Measurements from ENCODE around the gene ADRM1.

Gene ADRM1

GRCh38 chr20:62326959-62327725, 24.3 kb downstream of the ADRM1 start:
- no peak for DNase-seq

DNA sequence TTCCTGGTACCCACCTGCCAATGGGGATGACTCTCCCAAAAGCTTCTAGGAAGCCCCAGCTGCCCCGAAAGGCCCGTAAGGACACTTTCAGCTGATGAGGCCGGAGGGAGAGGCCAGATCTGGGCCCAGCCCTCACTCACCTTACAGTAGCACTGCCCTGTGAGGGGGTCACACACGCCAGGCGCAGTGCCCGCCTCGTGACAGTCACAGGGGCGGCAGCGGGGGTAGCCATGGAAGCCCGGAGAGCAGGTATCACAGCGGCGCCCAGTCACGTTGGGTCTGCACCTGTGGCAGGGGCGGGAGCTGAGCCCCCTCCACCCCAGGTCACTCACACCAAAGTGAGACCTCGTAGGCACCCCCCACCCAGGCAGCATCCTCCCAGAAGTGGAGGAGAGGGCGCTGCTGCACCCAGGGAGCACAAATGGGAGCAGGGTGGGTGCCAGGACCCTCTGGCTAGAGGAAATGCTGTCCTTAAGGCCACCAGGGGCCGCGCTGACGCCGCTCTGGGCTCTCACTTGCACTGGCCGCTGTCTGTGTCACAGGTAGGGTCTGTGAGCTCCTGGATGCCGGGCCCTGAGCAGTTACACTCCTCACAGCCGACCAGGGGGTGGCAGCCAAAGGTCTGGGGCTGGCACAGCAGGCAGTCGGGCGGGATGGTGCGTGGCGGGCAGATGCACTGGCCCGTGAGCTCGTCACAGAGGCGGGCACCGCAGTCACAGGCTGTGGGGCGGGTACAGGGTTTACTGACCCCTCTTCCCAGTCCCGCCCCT, 25.1 kb downstream of the ADRM1 start:
- DNase-seq, result no peak

- no peak for DNase-seq
Observed at GRCh38 chr20:62328684-62329388, 26.0 kb downstream of the ADRM1 start.

DNA sequence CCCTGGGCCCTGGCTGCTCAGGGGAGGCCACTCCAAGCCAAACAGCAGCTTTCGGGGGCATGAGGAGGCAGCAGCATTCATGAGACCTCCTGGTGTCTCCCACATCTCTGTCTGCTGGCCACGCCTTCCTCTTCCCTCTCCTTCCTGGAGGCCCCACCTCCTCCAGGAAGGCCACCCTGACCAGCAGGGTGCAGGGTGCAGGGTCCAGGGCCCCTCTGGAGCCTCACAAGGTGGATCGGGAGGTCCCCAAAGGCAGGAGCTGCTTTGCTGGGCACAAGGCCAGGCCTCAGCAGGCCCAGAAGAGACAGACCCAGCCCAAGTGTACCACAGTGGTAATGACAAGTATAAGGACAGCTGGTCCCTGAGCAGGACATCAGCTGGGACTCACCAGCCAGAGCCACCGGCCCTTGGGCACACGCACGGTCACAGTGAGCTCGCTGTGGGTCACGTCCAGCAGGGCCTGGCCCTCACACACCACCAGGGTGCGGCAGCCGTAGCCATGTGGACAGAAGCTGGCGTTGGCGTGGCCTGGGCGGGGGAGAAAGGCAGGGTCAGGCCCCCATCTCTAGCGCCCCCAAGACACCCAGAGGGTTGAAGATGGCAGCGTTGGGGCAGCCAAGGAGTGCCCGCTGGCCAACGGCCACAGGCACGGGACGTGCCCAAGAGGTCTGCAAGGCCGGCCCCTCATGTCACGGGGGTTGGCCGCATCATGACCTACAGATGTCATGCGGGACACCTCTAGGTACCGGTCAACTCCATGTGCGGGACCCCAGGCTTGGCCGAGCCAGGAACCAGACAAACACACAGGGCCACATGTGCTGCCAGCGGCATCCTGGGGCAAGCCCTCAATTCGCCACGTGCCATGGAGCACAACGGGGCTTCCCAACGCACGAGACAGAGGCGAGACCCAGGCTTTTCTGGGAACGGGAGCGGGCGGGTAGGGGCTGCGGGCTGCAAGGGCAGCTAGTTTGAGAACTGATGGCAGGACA, 26.9 kb downstream of the ADRM1 start:
- no peak for DNase-seq

DNA sequence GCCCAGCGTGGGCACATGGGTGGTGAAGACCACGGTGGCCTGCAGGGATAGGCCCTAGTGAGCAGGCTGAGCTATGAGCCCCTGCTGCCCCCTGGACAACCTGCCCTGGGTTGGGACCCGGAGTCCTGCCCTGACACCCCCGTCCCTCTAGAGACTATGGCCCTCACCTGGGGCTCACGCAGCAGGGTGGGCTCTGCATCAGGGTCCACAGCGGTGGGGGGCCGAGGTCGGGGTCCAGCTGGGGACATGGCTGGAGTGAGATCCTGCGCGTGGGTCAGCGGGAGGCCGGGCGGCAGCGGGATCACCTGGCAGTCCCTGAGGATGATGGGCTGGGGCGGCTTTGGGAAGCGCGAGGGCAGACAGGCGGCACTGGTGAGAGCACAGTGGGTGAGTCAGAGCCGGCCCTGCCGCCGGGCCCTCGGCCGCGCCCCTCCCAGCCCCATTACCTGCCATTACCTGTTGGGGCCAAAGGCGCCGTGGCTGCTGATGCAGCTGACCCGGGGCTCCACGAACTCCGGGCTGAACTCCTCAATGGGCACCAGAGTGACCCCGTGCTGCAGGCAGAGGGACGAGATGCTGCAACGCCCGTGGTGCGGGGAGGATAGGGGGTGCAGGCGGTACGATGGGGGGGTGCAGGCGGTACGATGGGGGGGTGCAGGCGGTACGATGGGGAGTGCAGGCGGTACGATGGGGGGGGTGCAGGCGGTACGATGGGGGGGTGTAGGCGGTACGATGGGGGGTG, 27.9 kb downstream of the ADRM1 start:
- no peak for DNase-seq

DNA sequence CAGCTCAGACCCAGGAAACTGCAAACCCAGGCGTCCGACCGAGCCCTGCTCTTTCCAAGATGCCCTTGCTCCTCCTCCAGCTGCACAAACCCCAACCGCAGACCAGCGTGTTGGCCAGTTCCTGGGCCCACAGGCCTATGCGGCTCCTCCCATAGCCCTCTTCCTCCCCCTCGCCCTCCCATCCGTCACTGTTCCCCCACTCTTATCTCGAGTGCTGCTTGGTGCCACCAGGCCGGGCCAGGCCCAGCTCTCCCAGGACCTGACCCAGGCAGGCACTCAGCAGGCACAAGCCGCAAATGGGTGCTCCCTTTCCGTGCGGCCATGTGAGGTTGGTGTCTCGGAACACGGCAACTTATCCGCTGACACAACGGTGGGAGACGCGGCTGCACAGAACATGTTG, 28.6 kb downstream of the ADRM1 start:
- DNase-seq, result no peak

- no peak for DNase-seq
Observed at GRCh38 chr20:62332421-62332820, 29.6 kb downstream of the ADRM1 start.

- DNase-seq, result no peak
Observed at GRCh38 chr20:62332989-62333819, 30.4 kb downstream of the ADRM1 start.

DNA sequence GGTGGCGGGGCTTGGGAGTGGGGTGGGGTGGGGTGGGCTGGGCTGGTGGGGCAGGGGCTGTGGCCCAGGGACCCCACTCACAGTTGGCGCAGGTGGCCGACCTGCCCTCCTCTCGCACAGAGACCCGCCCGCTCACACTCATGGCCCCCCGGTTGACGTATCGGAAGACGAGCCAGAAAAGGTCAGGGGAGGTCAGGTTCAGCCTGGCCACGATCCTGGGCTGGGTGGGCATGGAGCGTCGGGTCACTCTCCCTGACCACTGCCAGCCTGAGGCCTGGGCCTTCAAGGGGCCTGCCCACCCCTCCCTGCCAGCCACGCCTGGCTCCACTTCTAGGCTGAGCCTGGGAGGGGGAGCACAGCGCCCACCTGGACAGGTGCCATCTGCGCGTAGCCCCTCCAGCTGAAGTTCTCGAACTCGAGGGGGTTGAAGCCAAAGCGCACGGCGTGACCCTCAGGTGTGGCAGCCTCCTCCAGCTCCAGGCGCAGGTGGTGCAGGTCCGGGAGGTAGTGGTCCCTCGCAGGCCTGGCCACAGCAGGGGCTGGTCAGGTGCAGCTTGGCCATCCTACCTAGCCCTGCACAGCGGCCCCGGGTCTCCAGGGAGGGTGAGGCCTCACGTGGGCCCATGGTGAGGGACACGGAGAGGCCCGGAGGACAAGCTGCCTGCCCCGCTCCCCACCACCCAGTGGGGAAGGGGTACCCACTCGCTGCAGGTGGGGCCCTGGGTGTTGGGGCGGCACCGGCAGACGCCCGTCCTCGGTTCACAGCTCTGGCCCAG, 31.2 kb downstream of the ADRM1 start:
- no peak for DNase-seq

DNA sequence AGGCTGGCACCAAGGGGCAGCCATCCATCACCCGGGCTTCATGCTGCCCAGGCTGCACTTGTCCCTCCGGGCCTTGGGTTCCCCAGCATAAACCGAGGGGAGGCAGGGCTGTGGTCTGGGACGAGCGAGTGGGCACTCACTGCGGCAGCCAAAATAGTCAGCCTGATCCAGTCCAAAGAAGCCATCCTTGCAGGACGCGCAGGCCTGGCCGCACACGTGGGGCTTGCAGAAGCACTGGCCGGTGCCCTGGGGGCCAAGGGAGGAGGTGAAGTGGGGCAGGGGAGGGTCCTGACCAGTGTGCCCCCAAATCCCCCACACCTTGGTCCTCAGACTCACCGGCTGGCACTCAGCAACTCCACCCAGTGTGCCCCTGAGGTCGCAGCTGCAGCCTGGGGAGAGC, 32.1 kb downstream of the ADRM1 start:
- no peak for DNase-seq

- no peak for DNase-seq
Observed at GRCh38 chr20:62335532-62335931, 32.7 kb downstream of the ADRM1 start.

GRCh38 chr20:62336329-62336728, 33.5 kb downstream of the ADRM1 start:
- no peak for DNase-seq

GRCh38 chr20:62336775-62337557, 34.2 kb downstream of the ADRM1 start:
- no peak for DNase-seq

DNA sequence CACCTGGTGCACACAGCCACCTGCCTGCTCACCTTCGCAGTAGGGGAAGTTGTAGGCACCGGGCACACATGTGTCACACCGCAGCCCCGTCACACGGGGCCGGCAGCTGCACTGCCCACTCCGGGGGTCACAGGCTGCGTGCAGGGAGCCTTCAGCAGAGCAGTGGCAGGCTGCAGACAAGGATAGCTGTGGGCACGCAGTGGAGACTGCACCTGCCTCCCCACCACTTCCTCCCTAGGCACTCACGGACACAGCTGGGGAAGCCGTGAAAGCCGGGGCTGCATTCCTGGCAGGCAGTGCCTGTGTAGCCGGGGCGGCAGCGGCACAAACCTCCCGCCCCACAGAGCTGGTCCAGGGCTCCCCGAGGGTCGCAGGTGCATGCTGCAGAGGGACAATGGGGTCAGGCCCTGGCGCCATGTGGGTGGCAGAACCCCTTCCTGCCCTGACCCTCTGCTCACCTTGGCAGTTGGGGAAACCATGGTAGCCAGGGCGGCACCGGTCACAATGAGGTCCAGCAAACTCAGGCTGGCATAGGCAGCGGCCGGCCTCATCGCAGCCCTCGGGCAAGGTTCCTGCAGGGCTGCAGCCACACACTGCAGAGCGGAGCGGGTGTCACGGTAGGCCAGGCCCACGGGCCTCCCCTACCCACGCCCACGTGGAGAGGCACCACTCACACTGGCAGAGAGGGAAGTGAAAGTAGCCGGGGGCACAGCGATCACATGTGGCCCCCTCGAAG, 34.9 kb downstream of the ADRM1 start:
- peak; percentile 47 for DNase-seq

- DNase-seq, result no peak
Observed at GRCh38 chr20:62338294-62338620, 35.5 kb downstream of the ADRM1 start.

GRCh38 chr20:62339647-62340062, 36.9 kb downstream of the ADRM1 start:
- DNase-seq, result peak; percentile 36

DNA sequence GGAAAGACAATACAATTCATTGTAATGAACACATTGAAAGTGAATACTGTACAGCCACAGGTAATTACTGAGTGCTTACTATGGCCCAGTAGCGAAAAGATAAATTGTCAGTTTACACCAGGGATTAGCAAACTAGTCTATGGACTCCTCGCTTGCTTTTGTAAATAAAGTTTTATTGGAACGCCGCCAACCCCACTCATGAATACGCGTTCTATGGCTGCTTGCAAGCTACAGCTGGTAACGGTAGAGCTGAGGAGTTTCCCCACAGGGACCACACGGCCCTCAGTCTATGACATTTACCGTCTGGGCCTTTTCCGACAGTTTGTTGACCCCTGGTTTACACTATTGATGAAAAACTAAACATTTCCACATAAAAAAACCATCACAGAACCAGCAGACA, 40.1 kb downstream of the ADRM1 start:
- no peak for DNase-seq

GRCh38 chr20:62344092-62344491, 41.3 kb downstream of the ADRM1 start:
- no peak for DNase-seq

DNA sequence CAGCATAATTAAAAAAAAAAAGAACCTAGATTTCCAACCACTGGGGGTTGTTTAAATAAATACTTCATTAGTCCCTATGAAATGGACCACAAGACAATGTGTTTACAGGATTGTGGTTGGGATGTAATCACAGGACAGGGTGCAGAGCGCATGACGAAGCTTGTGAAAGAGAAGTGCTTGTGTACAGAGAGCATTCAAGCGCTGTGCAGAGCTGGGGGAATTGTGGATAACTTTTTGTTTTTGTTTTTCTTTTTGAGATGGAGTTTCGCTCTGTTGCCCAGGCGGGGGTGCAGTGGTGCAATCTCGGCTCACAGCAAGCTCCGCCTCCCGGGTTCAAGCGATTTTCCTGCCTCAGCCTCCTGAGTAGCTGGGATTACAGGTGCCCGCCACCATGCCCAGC, 42.0 kb downstream of the ADRM1 start:
- DNase-seq, result no peak
